H1 (cell line): ENCODE results near the gene SIM2.

Source experiments
- CBX8 ChIP-seq: fragments of 300-800, 300-1000 bp; sonication (generic); IDR thresholded peaks from 2 replicates; pipeline ENCODE4 v1.7.1; 2016; ENCODE audit warnings: low read depth, low read length, borderline replicate concordance
- EGR1 ChIP-seq: IDR thresholded peaks from 2 replicates; pipeline ENCODE4 v1.6.1; 2011; ENCODE audit warnings: low read depth, low read length, borderline replicate concordance
- EP300 ChIP-seq, 2 experiments: IDR thresholded peaks; 1 replicate in 1 of 2; 2 replicates in 1 of 2; pipeline ENCODE4 v1.6.1; 2011 to 2012; ENCODE audit warnings: low read depth in 2 of 2, low read length in 2 of 2, mild to moderate bottlenecking in 2 of 2, borderline replicate concordance in 1 of 2, inconsistent platforms in 1 of 2, moderate library complexity in 1 of 2
- EZH2 ChIP-seq: fragments of 200-600 bp; sonication (generic); IDR thresholded peaks from 2 replicates; pipeline ENCODE4 v1.7.1; 2012; ENCODE audit warnings: low read depth, mild to moderate bottlenecking, moderate library complexity, low read length, inconsistent platforms; ENCODE audit not compliant: severe bottlenecking
- FOSL1 ChIP-seq: IDR thresholded peaks from 2 replicates; pipeline ENCODE4 v1.6.1; 2011; ENCODE audit warnings: mild to moderate bottlenecking, low read depth, low read length, moderate library complexity; ENCODE audit not compliant: insufficient read depth
- GABPA ChIP-seq: IDR thresholded peaks from 2 replicates; pipeline ENCODE4 v1.6.1; 2011; ENCODE audit warnings: mild to moderate bottlenecking, low read length, moderate library complexity, borderline replicate concordance; ENCODE audit not compliant: insufficient read depth
- JUND ChIP-seq: IDR thresholded peaks from 2 replicates; pipeline ENCODE4 v1.6.1; 2011; ENCODE audit warnings: mild to moderate bottlenecking, improper control_type of control experiment, low read length
- POLR2A ChIP-seq, 2 experiments: IDR thresholded peaks; 1 replicate in 1 of 2; 2 replicates in 1 of 2; pipeline ENCODE4 v1.6.1; 2011; ENCODE audit warnings: low read depth in 2 of 2, low read length in 2 of 2, mild to moderate bottlenecking in 2 of 2; ENCODE audit errors: control extremely low read depth in 1 of 2
- RAD21 ChIP-seq, 2 experiments: IDR thresholded peaks in 1 of 2; conservative IDR thresholded peaks in 1 of 2; 2 replicates each; pipeline ENCODE4 v1.6.1; 2011; ENCODE audit warnings: low read depth in 2 of 2, low read length in 2 of 2, improper control_type of control experiment in 1 of 2, inconsistent platforms in 1 of 2, mild to moderate bottlenecking in 1 of 2, moderate library complexity in 1 of 2
- SP1 ChIP-seq: IDR thresholded peaks from 2 replicates; pipeline ENCODE4 v1.6.1; 2011; ENCODE audit warnings: low read depth, low read length
- SP2 ChIP-seq: IDR thresholded peaks from 2 replicates; pipeline ENCODE4 v1.6.1; 2012; ENCODE audit warnings: mild to moderate bottlenecking, low read length, inconsistent platforms
- ZNF274 ChIP-seq: IDR thresholded peaks from 2 replicates; pipeline ENCODE4 v1.7.0; 2012; ENCODE audit warnings: low read length, borderline replicate concordance; ENCODE audit errors: extremely low read depth
- TF ChIP-seq, protein P1 (sequence below), 3 experiments: IDR thresholded peaks; 1 replicate in 2 of 3; 2 replicates in 1 of 3; pipeline versions ENCODE4 v1.5.1 to v1.6.1; 2011; ENCODE audit warnings: low read length in 3 of 3, mild to moderate bottlenecking in 3 of 3, inconsistent platforms in 2 of 3, low read depth in 1 of 3, moderate library complexity in 1 of 3; ENCODE audit not compliant: insufficient read depth in 1 of 3; ENCODE audit errors: control extremely low read depth in 1 of 3
- TF ChIP-seq, protein P2 (sequence below): IDR thresholded peaks from 2 replicates; pipeline ENCODE4 v1.6.1; 2012; ENCODE audit warnings: inconsistent platforms

DNA sequence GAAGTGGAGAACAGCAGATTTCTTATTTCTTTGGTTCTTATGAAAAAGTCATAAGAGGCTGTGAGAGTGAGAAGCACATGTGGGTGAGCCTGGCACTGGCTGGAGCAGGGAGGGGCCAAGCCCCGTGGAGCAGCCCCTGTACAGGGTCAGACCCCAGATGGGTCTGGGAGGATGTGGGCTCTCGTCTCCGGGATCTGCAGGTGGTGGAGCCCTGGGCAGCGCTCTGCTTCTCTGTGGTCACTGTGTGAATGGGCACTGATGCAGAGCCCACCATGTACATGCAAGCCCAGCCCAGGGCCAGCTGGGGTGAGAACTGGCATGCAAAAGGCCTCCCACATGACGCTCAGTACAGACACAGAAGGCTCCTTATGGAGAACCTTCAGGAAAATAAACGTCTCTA, 67.6 kb downstream of the SIM2 start:
- TF ChIP-seq, protein P1, sequence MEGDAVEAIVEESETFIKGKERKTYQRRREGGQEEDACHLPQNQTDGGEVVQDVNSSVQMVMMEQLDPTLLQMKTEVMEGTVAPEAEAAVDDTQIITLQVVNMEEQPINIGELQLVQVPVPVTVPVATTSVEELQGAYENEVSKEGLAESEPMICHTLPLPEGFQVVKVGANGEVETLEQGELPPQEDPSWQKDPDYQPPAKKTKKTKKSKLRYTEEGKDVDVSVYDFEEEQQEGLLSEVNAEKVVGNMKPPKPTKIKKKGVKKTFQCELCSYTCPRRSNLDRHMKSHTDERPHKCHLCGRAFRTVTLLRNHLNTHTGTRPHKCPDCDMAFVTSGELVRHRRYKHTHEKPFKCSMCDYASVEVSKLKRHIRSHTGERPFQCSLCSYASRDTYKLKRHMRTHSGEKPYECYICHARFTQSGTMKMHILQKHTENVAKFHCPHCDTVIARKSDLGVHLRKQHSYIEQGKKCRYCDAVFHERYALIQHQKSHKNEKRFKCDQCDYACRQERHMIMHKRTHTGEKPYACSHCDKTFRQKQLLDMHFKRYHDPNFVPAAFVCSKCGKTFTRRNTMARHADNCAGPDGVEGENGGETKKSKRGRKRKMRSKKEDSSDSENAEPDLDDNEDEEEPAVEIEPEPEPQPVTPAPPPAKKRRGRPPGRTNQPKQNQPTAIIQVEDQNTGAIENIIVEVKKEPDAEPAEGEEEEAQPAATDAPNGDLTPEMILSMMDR (IDR thresholded peaks at IDR 0.05; ENCODE audit: control extremely low read depth in 1 of 3, insufficient read depth in 1 of 3, low read depth in 1 of 3, low read length in 3 of 3) = no peak
- TF ChIP-seq, protein P2, sequence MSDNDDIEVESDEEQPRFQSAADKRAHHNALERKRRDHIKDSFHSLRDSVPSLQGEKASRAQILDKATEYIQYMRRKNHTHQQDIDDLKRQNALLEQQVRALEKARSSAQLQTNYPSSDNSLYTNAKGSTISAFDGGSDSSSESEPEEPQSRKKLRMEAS = no peak
- TF ChIP-seq SP2 = no peak
- TF ChIP-seq RAD21 (IDR thresholded peaks at IDR 0.05 in 1 of 2, conservative IDR thresholded peaks at IDR 0.05 in 1 of 2; ENCODE audit: low read depth in 2 of 2, low read length in 2 of 2) = no peak
- no peak for TF ChIP-seq EP300 (IDR thresholded peaks at IDR 0.05; ENCODE audit: borderline replicate concordance in 1 of 2, low read depth in 2 of 2, low read length in 2 of 2)
- TF ChIP-seq CBX8 = no peak
- no peak for TF ChIP-seq ZNF274
- no peak for TF ChIP-seq GABPA
- TF ChIP-seq EZH2 = no peak
- no peak for TF ChIP-seq SP1
- no peak for TF ChIP-seq JUND
- no peak for TF ChIP-seq EGR1
- TF ChIP-seq FOSL1 = no peak
- TF ChIP-seq POLR2A (IDR thresholded peaks at IDR 0.05; ENCODE audit: control extremely low read depth in 1 of 2, low read depth in 2 of 2, low read length in 2 of 2) = no peak
